ENCODE measurements around the gene CD63.

GRCh38 chr12:55704824-55705718 lies 23.7 kb downstream of the CD63 start:
- TF ChIP-seq CTCF (IDR thresholded peaks at IDR 0.05) (no peak), ZFX (IDR thresholded peaks at IDR 0.05; ENCODE audit: borderline replicate concordance) (no peak)

All from 22Rv1 (cell line).